Liver (tissue), 9 donors: ENCODE measurements around the gene HIGD2B. TPM values are rescaled to one million over a fixed set of nuclear protein-coding genes. Genes with fewer than 3 reads are reported as not detected.
"Not testable (repeated sequence)": the region's sequence is repeated elsewhere in the genome, so short reads cannot be mapped to it uniquely, and the experiment has no call there.

Source experiments
- DNase-seq: peaks from one replicate; pipeline ENCODE4 v3.0.0-alpha.2; 2017; ENCODE audit warnings: low spot score
- H3K27ac ChIP-seq, 2 donors: one replicate each; pipeline ENCODE4 v1.7.0; 2013; ENCODE audit warnings: inconsistent platforms in 2 of 2, low read length in 2 of 2, control low read depth in 1 of 2, low read depth in 1 of 2, mild to moderate bottlenecking in 1 of 2
- H3K27me3 ChIP-seq, 4 donors: one replicate each; pipeline versions ENCODE4 v1.6.1 to v1.7.0; 2013; ENCODE audit warnings: low read length in 3 of 4, inconsistent platforms in 1 of 4, mild to moderate bottlenecking in 1 of 4, moderate library complexity in 1 of 4; ENCODE audit not compliant: control insufficient read depth in 4 of 4, insufficient read depth in 4 of 4
- H3K36me3 ChIP-seq, 4 donors: one replicate each; pipeline versions ENCODE4 v1.6.1 to v1.7.0; 2013; ENCODE audit warnings: low read length in 3 of 4, mild to moderate bottlenecking in 3 of 4, low read depth in 1 of 4, moderate library complexity in 1 of 4; ENCODE audit not compliant: control insufficient read depth in 4 of 4, insufficient read depth in 3 of 4
- H3K4me1 ChIP-seq, 4 donors: one replicate each; pipeline versions ENCODE4 v1.6.1 to v1.7.0; 2013; ENCODE audit warnings: low read length in 3 of 4, mild to moderate bottlenecking in 3 of 4, moderate library complexity in 1 of 4; ENCODE audit not compliant: control insufficient read depth in 4 of 4, insufficient read depth in 4 of 4
- H3K4me3 ChIP-seq, 3 donors: one replicate each; pipeline versions ENCODE4 v1.6.1 to v1.7.0; 2013; ENCODE audit warnings: low read length in 3 of 3, control low read depth in 1 of 3, low read depth in 1 of 3, mild to moderate bottlenecking in 1 of 3
- H3K9ac ChIP-seq, 2 donors: one replicate each; pipeline ENCODE4 v1.7.0; 2013; ENCODE audit warnings: low read length in 2 of 2, mild to moderate bottlenecking in 2 of 2, moderate library complexity in 2 of 2, control low read depth in 1 of 2, low read depth in 1 of 2
- H3K9me3 ChIP-seq, 4 donors: one replicate each; pipeline versions ENCODE4 v1.6.1 to v1.7.0; 2013; ENCODE audit warnings: low read length in 3 of 4; ENCODE audit not compliant: control insufficient read depth in 4 of 4
- EGR1 ChIP-seq, 2 donors: IDR thresholded peaks; 2 replicates each; pipeline ENCODE4 v1.6.1; 2016 to 2018; ENCODE audit warnings: antibody characterized with exemption in 2 of 2, low read depth in 2 of 2
- FOXA1 ChIP-seq: IDR thresholded peaks from 2 replicates; pipeline ENCODE4 v1.6.1; 2016; ENCODE audit warnings: antibody characterized with exemption
- GABPA ChIP-seq, 2 donors: IDR thresholded peaks in 1 of 2; conservative IDR thresholded peaks in 1 of 2; 2 replicates each; pipeline ENCODE4 v1.6.1; 2016; ENCODE audit warnings: antibody characterized with exemption in 2 of 2, mild to moderate bottlenecking in 1 of 2, moderate library complexity in 1 of 2
- HNF4A ChIP-seq, 2 donors: conservative IDR thresholded peaks; 2 replicates each; pipeline ENCODE4 v1.6.1; 2016; ENCODE audit warnings: antibody characterized with exemption in 2 of 2, mild to moderate bottlenecking in 2 of 2
- HNF4G ChIP-seq: IDR thresholded peaks from 2 replicates; pipeline ENCODE4 v1.6.1; 2016; ENCODE audit warnings: antibody characterized with exemption
- RAD21 ChIP-seq, 2 donors: IDR thresholded peaks; 2 replicates each; pipeline ENCODE4 v1.6.1; 2016; ENCODE audit warnings: antibody characterized with exemption in 2 of 2, mild to moderate bottlenecking in 2 of 2
- RXRA ChIP-seq, 2 donors: IDR thresholded peaks; 2 replicates each; pipeline ENCODE4 v1.6.1; 2017 to 2018; ENCODE audit warnings: antibody characterized with exemption in 2 of 2, mild to moderate bottlenecking in 1 of 2
- TAF1 ChIP-seq: conservative IDR thresholded peaks from 2 replicates; pipeline ENCODE4 v1.6.1; 2016; ENCODE audit warnings: antibody characterized with exemption, mild to moderate bottlenecking
- WGBS: extraction: QIAGEN DNeasy Blood & Tissue Kit; methylation state at CpG from one replicate; pipeline ENCODE4 v1.1.7; 2013; 5-methylcytosine and 5-hydroxymethylcytosine counted together
- polyA plus RNA-seq, 2 donors: library from polyadenylated mRNA; stranded (reverse) in 1 of 2; unstranded in 1 of 2; fragments of 200-250 nt in 1 of 2; fragments of >200 nt in 1 of 2; fragmentation: Nextera tagmentation in 1 of 2; extraction: Ambion mirVana in 1 of 2; gene quantifications; one replicate each; pipeline versions ENCODE4 v1.2.1 to v1.2.3, GENCODE V29; 2013 to 2015
- total RNA-seq, 2 donors: library from RNA; depleted of rRNA; stranded (reverse); fragments of >200 nt; gene quantifications; one replicate each; pipeline ENCODE4 v1.2.3, GENCODE V29; 2014
- TF ChIP-seq, protein P1 (sequence below): fragments of 150-350 bp; IDR thresholded peaks from 2 replicates; pipeline ENCODE4 v1.5.1; 2017; ENCODE audit warnings: improper control_type of control experiment, low read depth, low read length; ENCODE audit not compliant: missing input control
- TF ChIP-seq, protein P2 (sequence below): IDR thresholded peaks from 2 replicates; pipeline ENCODE4 v1.6.1; 2016; ENCODE audit warnings: antibody characterized with exemption
- donor health status: healthy.
- donor health status: healthy.
- donor health status: healthy.
- donor health status: healthy.
- donor health status: healthy.

Gene HIGD2B
- total and polyA plus RNA-seq, 4 donors = not detected

DNA sequence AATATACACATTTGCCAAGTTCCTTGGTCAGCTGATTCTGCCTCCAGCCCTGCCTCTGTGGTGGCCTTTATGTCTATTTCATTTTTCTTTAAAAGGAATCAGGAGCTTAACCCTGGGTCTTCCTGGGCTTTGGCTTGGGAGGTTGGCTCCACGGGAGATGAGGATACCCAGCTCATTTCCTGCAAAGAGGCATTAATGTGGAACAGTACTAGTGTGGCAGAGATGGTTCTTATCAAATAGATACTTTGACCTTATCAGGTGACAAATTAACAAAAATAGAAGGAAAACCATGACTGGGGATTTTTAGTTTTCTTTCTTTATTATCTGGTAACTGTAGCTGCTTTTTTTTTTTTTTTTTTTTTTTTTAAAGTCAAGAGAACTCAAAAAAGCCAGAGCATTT, 42.8 kb upstream of the HIGD2B start:
- WGBS = 61% methylated on average over 1 of the region's 1 CpG
- Histone ChIP-seq H3K9me3 (no peaks in the 10 kb centered on the region), H3K27ac (no peak overlapping the region), H3K4me1 (peaks cover 3 to 15% (median 7%) of the 10 kb centered on the region in 4 donors), H3K36me3 (peaks cover 0 to 16% (median 9%) of the 10 kb centered on the region in 4 donors), H3K4me3 (no peak overlapping the region), H3K27me3 (no peaks in the 10 kb centered on the region), H3K9ac (no peak overlapping the region)
- DNase-seq = no peak
- TF ChIP-seq RAD21 (IDR thresholded peaks at IDR 0.05) = no peak
- TF ChIP-seq HNF4A (conservative IDR thresholded peaks at IDR 0.05) = peak; percentile 13 to 25
- TF ChIP-seq FOXA1 = no peak
- TF ChIP-seq, protein P1, sequence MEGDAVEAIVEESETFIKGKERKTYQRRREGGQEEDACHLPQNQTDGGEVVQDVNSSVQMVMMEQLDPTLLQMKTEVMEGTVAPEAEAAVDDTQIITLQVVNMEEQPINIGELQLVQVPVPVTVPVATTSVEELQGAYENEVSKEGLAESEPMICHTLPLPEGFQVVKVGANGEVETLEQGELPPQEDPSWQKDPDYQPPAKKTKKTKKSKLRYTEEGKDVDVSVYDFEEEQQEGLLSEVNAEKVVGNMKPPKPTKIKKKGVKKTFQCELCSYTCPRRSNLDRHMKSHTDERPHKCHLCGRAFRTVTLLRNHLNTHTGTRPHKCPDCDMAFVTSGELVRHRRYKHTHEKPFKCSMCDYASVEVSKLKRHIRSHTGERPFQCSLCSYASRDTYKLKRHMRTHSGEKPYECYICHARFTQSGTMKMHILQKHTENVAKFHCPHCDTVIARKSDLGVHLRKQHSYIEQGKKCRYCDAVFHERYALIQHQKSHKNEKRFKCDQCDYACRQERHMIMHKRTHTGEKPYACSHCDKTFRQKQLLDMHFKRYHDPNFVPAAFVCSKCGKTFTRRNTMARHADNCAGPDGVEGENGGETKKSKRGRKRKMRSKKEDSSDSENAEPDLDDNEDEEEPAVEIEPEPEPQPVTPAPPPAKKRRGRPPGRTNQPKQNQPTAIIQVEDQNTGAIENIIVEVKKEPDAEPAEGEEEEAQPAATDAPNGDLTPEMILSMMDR = no peak
- TF ChIP-seq EGR1 (IDR thresholded peaks at IDR 0.05; ENCODE audit: low read depth in 2 of 2) = no peak
- TF ChIP-seq HNF4G = no peak
- no peak for TF ChIP-seq RXRA (IDR thresholded peaks at IDR 0.05)
- no peak for TF ChIP-seq GABPA (IDR thresholded peaks at IDR 0.05 in 1 of 2, conservative IDR thresholded peaks at IDR 0.05 in 1 of 2)
- TF ChIP-seq, protein P2, sequence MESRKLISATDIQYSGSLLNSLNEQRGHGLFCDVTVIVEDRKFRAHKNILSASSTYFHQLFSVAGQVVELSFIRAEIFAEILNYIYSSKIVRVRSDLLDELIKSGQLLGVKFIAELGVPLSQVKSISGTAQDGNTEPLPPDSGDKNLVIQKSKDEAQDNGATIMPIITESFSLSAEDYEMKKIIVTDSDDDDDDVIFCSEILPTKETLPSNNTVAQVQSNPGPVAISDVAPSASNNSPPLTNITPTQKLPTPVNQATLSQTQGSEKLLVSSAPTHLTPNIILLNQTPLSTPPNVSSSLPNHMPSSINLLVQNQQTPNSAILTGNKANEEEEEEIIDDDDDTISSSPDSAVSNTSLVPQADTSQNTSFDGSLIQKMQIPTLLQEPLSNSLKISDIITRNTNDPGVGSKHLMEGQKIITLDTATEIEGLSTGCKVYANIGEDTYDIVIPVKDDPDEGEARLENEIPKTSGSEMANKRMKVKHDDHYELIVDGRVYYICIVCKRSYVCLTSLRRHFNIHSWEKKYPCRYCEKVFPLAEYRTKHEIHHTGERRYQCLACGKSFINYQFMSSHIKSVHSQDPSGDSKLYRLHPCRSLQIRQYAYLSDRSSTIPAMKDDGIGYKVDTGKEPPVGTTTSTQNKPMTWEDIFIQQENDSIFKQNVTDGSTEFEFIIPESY = no peak

DNA sequence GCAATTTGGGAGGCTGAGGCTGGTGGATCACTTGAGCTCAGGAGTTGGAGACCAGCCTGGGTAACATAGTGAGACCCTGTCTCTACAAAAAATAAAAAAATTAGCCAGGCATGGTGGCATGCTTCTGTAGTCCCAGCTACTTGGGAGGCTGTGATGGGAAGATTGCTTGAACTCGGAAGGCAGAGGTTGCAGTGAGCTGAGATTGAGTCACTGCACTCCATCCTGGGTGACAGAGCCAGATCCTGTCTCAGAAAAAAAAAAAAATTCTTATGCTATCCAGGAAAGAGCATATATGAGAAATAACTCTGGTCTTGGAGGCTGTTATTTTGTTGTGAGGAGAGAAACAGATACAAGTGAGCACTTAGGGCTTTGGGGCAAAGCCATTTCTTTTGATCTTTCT, 42.3 kb upstream of the HIGD2B start:
- not testable (repeated sequence) for DNase-seq, H3K9me3 ChIP-seq, H3K27me3 ChIP-seq, H3K9ac ChIP-seq, H3K4me3 ChIP-seq, H3K27ac ChIP-seq
- H3K4me1 ChIP-seq = peaks cover 3 to 15% (median 7%) of the 10 kb centered on the region in 4 donors
- 87% methylated on average over 1 of the region's 1 CpG for WGBS
- H3K36me3 ChIP-seq = peaks cover 0 to 14% (median 9%) of the 10 kb centered on the region in 4 donors

DNA sequence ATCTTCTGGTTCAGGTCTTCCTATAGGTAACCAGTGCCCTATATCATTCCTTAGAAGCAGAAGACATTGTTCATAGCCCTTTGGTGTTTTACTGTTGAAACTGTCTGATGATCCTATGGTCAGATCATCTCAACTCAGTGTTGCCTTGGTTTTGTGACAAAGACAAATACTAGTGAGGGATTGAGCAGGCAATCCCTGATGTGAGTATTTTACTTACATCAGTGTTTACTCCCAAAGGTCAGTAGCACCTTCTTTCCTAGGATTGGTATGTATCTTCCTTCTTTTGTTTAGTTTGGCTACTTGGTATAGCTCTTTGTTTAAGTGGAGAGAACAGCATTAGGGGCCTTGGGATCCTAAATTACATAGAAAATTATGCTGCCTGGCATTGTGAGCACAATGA, 41.2 kb upstream of the HIGD2B start:
- H3K9ac ChIP-seq = peak overlapping the region in 1 of 2 donors; percentile 31
- no peak overlapping the region for H3K27ac ChIP-seq
- no peak for DNase-seq
- no peaks in the 10 kb centered on the region for H3K27me3 ChIP-seq
- no peak overlapping the region for H3K4me3 ChIP-seq
- H3K4me1 ChIP-seq = peaks cover 3 to 15% (median 7%) of the 10 kb centered on the region in 4 donors
- H3K9me3 ChIP-seq = no peaks in the 10 kb centered on the region
- peaks cover 0 to 14% (median 8%) of the 10 kb centered on the region in 4 donors for H3K36me3 ChIP-seq
- no peak for TF ChIP-seq TAF1
- peak; percentile 15 to 30 for TF ChIP-seq HNF4A (conservative IDR thresholded peaks at IDR 0.05)
- peak in 1 of 2 donors; percentile 21 for TF ChIP-seq RXRA (IDR thresholded peaks at IDR 0.05)

DNA sequence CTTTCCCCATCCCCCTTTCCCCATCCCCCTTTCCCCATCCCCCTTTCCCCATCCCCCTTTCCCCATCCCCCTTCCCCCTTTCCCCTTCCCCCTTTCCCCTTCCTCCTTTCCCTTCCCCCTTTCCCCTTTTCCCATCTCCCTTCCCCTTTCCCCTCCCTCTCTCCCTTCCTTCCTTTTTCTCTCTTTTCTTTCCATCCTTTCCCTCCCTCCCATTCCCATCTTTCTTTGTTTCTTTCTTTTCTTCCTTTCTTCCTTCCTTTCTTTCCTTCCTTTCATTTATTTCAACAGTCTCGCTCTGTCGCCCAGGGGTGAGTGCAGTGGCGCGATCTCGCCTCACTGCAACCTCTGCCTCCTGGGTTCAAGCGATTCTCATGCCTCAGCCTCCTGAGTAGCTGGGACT, 39.9 kb upstream of the HIGD2B start:
- not testable (repeated sequence) for H3K4me3 ChIP-seq, H3K9me3 ChIP-seq, H3K27ac ChIP-seq, H3K9ac ChIP-seq, H3K27me3 ChIP-seq, DNase-seq, H3K36me3 ChIP-seq
- 98% methylated on average over 6 of the region's 6 CpGs for WGBS
- H3K4me1 ChIP-seq = peaks cover 3 to 15% (median 7%) of the 10 kb centered on the region in 4 donors
